GM10266 (cell line): ENCODE measurements around the gene RPGRIP1L.
"Not testable (repeated sequence)": the region's sequence is repeated elsewhere in the genome, so short reads cannot be mapped to it uniquely, and the experiment has no call there.

ENCODE experiments used
- DNase-seq: peaks from one replicate; pipeline ENCODE4 v3.0.0; 2012; ENCODE audit errors: extremely low spot score
- CTCF ChIP-seq: IDR thresholded peaks from 2 replicates; pipeline ENCODE4 v1.5.1; 2012; ENCODE audit warnings: mild to moderate bottlenecking, low read depth; ENCODE audit not compliant: control insufficient read depth, insufficient read depth; ENCODE audit errors: missing control alignments

RPGRIP1L gene

DNA sequence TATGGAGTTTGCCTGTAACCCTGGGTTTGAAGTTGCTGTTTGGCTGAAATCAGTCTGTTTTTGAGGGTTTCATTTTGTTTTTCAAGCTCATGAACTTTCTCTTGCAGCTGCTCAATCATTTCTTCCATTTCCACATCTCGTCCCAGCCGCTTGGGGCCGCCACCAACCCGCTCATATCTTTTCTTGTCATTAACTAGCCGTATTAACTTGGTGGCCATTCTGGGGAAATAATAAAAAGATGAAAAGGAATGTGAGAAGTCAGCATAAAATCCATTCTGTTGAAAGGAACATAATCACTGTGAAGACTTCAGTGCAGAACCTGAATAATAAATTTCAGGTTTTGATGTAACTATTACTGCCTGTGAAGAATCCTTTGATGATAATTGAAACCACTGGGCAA, 11.5 kb downstream of the RPGRIP1L start:
- TF ChIP-seq CTCF, result no peak
- DNase-seq, result no peak

GRCh38 chr16:53690771-53691170, 12.9 kb downstream of the RPGRIP1L start:
- TF ChIP-seq CTCF, result no peak
- no peak for DNase-seq

DNA sequence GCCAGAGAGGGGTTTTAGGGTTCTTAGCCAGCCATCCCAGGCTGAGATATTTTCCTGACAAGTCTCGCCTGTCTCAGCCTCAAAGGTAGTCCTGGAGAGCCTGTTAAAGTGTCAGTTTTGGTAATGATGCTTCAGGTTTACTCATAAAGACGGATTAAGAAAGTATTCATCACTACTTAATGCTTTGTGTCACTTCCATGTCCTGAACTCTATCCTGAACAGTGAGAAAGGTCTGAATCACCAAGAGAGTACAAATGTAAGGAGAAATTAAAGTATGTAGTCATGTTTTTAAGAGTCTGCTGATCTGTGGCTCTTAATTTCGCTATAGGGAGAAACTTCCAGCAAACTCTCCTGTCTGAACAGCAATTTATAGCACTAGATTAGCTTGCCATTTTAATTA, 14.0 kb downstream of the RPGRIP1L start:
- DNase-seq, result no peak

GRCh38 chr16:53686710-53687109, 16.9 kb downstream of the RPGRIP1L start:
- TF ChIP-seq CTCF, result no peak

More for the DNA sequence above, 14.0 kb downstream of the RPGRIP1L start:
- TF ChIP-seq CTCF, result no peak

GRCh38 chr16:53685334-53685733, 18.3 kb downstream of the RPGRIP1L start:
- DNase-seq, result not testable (repeated sequence)

More at GRCh38 chr16:53686710-53687109, 16.9 kb downstream of the RPGRIP1L start:
- DNase-seq, result no peak

DNA sequence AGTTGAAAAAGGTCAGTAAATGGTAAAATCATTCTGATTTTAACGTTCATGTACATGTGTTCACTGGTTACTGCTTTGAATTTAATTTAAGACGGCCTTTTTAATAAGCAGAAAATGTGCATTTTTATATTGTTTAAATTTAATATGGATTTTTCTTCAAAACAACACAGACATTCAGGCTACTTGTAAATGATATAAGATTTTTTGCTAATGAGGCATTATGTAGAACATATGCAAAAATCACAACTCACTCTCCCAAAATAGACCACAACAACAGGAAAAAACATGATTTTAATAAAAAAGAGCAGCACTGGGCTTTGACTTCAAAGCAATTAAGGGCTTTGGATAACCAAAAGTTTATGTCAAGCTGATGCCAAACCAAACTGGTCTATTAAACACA, 22.3 kb downstream of the RPGRIP1L start:
- TF ChIP-seq CTCF, result no peak
- no peak for DNase-seq

DNA sequence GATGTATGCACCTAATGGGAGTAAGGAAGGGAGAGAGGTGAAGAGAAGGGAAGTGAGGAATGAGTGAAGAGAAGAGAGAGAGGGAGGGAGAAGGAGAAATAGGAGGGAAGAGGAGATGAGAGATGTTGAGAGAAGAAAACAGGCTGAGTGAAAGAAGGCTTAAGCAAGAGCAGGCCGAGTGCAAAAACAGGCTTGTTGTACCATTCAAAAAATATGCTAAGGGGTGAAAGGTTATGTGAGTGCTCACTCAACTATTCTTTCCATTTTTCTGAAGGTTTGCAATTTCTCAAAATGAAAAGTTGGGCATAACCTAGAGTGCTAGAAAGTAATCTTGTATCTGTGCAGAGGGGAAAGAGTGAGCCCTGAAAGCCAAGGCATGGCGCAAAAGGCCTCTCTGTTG, 22.9 kb downstream of the RPGRIP1L start:
- no peak for TF ChIP-seq CTCF
- DNase-seq, result no peak

DNA sequence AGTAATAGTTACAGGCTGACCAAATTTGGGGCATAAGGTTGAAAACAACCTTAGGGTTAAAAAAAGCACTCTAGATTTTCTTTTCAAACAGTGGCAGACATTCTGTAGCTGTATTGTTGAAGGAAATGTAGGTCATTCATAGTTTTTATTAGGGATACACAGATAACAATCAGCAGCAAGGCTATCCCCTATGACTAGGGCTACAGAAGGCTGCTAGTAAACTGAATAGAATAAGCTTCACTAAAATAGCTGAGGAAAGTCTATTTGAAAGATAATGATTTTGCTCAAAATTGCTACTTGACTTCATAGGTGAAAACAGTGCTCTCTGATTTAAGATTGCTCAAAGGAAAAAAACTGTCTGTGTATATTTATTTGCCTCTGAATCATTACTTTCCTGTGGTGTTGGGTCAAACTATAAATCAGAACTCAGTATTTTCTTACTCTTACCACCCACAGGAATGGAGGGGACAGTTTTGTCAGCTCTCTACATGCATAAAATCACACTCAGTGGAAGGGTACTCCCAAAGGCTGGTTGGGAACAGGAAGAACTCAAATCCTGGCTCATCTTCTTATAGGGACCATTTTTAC, 24.8 kb downstream of the RPGRIP1L start:
- TF ChIP-seq CTCF, result no peak
- no peak for DNase-seq
